Osteocyte (in vitro differentiated cells): ENCODE measurements around the gene HOXD11. TPM values are rescaled to one million over a fixed set of nuclear protein-coding genes. Genes with fewer than 3 reads are reported as not detected.

Experiments used
- DNase-seq: peaks from one replicate; pipeline ENCODE4 v3.0.0; 2021; ENCODE audit warnings: mixed read lengths; ENCODE audit not compliant: unreplicated experiment; ENCODE audit errors: extremely low spot score
- H3K27ac Mint-ChIP-seq: one replicate; pipeline ENCODE4 v1.8.0; 2021; ENCODE audit warnings: mild to moderate bottlenecking, mixed read lengths; ENCODE audit not compliant: unreplicated experiment
- H3K27me3 Mint-ChIP-seq: one replicate; pipeline ENCODE4 v1.8.0; 2021; ENCODE audit warnings: mixed read lengths; ENCODE audit not compliant: unreplicated experiment
- H3K36me3 Mint-ChIP-seq: one replicate; pipeline ENCODE4 v1.8.0; 2021; ENCODE audit warnings: mixed read lengths; ENCODE audit not compliant: unreplicated experiment
- H3K4me1 Mint-ChIP-seq: one replicate; pipeline ENCODE4 v1.8.0; 2021; ENCODE audit warnings: mixed read lengths; ENCODE audit not compliant: unreplicated experiment
- H3K4me3 Mint-ChIP-seq: one replicate; pipeline ENCODE4 v1.8.0; 2021; ENCODE audit warnings: mild to moderate bottlenecking, moderate library complexity, mixed read lengths; ENCODE audit not compliant: unreplicated experiment
- H3K9me3 Mint-ChIP-seq: one replicate; pipeline ENCODE4 v1.8.0; 2021; ENCODE audit warnings: mixed read lengths; ENCODE audit not compliant: unreplicated experiment
- CTCF ChIP-seq: fragments of 200-600 bp; sonication (generic); IDR thresholded peaks from 2 replicates; pipeline ENCODE4 v1.5.0; 2021; ENCODE audit warnings: antibody characterized with exemption, mild to moderate bottlenecking, moderate library complexity
- total RNA-seq: library from RNA; stranded (reverse); gene quantifications from 2 replicates; pipeline ENCODE4 v1.2.1, GENCODE V29; 2021

The HOXD11 gene
- total RNA-seq, 1 donor from 2014 or later: not detected

DNA sequence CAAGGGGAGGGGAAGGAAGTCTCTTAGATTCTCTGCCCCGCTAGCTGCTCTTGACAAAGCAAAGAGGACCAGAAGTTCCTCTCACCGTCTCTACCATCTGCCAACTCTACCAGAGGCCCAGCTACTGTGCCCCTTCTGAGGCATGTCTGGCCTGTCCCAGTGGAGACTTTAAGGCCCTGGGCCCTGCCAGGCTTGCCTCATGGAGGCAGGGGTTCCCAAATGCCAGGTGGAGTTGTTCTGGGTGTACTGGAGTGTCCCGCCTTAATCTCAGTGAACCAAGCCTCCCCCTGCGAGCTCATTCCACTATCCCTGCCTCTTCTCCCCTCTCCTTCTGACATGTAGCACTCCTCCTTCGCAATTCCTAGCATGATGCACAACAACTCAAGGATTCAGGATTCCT, 5.2 kb upstream of the HOXD11 start:
- no peak for DNase-seq
- H3K36me3 Mint-ChIP-seq: no peaks in the 10 kb centered on the region
- no peak overlapping the region for H3K27ac Mint-ChIP-seq
- H3K9me3 Mint-ChIP-seq: no peaks in the 10 kb centered on the region
- TF ChIP-seq CTCF: no peak
- H3K4me1 Mint-ChIP-seq: peaks cover 30% of the 10 kb centered on the region
- H3K27me3 Mint-ChIP-seq: peaks cover 92% of the 10 kb centered on the region
- no peak overlapping the region for H3K4me3 Mint-ChIP-seq

- Mint-ChIP-seq H3K4me1 (peaks cover 29% of the 10 kb centered on the region), H3K9me3 (no peaks in the 10 kb centered on the region), H3K36me3 (no peaks in the 10 kb centered on the region), H3K4me3 (no peak overlapping the region), H3K27me3 (peaks cover 91% of the 10 kb centered on the region), H3K27ac (no peak overlapping the region)
- DNase-seq: no peak
- no peak for TF ChIP-seq CTCF
Observed at GRCh38 chr2:176102309-176102866, 4.7 kb upstream of the HOXD11 start.

DNA sequence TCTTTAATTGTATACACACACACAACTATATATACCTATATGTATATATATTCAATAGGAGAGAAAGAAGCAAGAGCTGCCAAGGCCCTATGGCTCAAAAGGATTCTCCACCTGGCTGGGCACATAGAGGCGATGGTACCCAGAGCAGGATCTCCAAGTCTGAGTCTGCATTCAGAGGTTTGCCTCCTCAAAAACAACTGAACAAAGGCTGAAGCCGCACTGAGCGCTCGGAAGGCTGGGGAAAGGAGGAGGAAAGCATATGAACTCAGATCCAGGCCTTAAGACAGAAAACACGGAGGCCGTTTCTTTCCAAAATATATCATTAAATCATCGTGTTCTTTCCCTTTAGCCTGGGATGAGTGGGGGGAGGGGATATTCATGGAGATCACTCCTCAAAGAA, 3.9 kb upstream of the HOXD11 start:
- H3K27ac Mint-ChIP-seq: no peak overlapping the region

DNA sequence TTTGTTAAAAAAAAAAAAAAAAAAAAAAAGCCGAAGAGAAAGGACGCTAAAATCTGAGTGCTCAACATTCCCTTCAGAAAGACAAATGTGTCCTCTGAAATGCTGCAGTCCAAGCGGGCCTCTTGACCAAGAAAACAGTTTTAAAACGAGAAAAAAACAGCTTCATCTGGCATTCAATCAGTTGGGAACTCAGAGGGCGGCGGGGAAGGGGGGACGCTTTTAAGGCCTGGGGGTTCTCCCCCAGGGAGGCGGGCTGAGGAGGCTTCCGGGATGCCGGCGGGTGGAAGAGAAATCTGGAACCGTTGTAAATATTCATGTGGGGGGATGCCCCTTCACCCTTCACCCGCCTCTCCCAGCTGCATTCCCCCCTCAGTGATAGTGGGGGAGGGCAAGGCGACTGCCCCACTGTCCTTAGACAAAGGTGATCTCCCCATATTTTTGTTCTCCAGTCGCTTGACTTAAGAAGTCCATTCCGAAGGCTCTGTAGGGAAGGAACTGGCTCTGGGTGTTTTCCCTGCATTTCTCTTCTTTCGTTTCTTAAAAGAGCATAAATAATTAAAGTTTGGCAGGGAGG, 3.3 kb upstream of the HOXD11 start:
- Mint-ChIP-seq H3K4me1 (peaks cover 23% of the 10 kb centered on the region), H3K27ac (no peak overlapping the region), H3K9me3 (no peaks in the 10 kb centered on the region), H3K36me3 (no peaks in the 10 kb centered on the region), H3K27me3 (peaks cover 80% of the 10 kb centered on the region), H3K4me3 (no peak overlapping the region)
- no peak for TF ChIP-seq CTCF
- no peak for DNase-seq

More for the DNA sequence above, 3.9 kb upstream of the HOXD11 start:
- no peak for TF ChIP-seq CTCF
- Mint-ChIP-seq H3K9me3 (no peaks in the 10 kb centered on the region), H3K27me3 (peaks cover 83% of the 10 kb centered on the region), H3K4me3 (no peak overlapping the region), H3K36me3 (no peaks in the 10 kb centered on the region), H3K4me1 (peaks cover 24% of the 10 kb centered on the region)
- no peak for DNase-seq

- no peak overlapping the region for H3K27ac Mint-ChIP-seq
- H3K4me1 Mint-ChIP-seq: peaks cover 24% of the 10 kb centered on the region
- no peaks in the 10 kb centered on the region for H3K36me3 Mint-ChIP-seq
- TF ChIP-seq CTCF: no peak
- H3K27me3 Mint-ChIP-seq: peaks cover 80% of the 10 kb centered on the region
- H3K4me3 Mint-ChIP-seq: no peak overlapping the region
- no peak for DNase-seq
- no peaks in the 10 kb centered on the region for H3K9me3 Mint-ChIP-seq
Observed at GRCh38 chr2:176104316-176105077, 2.6 kb upstream of the HOXD11 start.
